Measurements from ENCODE around the gene WSB1.
"Not testable (repeated sequence)": the region's sequence is repeated elsewhere in the genome, so short reads cannot be mapped to it uniquely, and the experiment has no call there.

The WSB1 gene, protein sequence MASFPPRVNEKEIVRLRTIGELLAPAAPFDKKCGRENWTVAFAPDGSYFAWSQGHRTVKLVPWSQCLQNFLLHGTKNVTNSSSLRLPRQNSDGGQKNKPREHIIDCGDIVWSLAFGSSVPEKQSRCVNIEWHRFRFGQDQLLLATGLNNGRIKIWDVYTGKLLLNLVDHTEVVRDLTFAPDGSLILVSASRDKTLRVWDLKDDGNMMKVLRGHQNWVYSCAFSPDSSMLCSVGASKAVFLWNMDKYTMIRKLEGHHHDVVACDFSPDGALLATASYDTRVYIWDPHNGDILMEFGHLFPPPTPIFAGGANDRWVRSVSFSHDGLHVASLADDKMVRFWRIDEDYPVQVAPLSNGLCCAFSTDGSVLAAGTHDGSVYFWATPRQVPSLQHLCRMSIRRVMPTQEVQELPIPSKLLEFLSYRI

DNA sequence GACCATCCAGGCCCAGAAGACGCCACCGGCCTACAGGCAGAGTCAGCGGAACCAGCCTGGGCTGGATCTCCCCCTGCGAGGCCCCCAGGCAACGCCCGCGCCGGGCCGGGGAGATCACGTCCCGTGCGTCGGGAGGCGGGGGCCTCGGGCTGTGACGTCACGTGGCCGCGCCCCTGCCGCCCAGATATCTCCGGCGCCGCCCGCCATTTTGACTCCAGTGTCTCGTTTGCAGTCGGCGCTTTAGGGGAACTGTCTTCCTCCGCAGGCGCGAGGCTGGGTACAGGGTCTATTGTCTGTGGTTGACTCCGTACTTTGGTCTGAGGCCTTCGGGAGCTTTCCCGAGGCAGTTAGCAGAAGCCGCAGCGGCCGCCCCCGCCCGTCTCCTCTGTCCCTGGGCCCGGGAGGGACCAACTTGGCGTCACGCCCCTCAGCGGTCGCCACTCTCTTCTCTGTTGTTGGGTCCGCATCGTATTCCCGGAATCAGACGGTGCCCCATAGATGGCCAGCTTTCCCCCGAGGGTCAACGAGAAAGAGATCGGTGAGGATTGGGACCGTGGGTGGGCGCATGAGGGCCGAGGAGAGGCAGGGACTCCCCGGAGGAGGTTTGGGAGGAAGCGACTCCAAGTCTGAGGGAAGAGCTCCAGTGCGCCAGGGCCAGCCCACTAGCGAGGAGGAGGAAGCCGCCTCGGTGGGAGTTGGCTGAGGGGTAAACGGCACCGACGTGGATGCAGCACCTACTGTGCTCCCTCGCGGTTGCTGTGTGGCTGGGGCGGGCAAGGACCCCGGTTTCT, at the start of gene WSB1:
TSS of gene WSB1 (plus strand) at position 217 of the 791 bp plus-strand sequence. CDS start at position 499, 282 bp downstream.
- peak; percentile 84 for DNase-seq (ENCODE audit: low spot score)

DNA sequence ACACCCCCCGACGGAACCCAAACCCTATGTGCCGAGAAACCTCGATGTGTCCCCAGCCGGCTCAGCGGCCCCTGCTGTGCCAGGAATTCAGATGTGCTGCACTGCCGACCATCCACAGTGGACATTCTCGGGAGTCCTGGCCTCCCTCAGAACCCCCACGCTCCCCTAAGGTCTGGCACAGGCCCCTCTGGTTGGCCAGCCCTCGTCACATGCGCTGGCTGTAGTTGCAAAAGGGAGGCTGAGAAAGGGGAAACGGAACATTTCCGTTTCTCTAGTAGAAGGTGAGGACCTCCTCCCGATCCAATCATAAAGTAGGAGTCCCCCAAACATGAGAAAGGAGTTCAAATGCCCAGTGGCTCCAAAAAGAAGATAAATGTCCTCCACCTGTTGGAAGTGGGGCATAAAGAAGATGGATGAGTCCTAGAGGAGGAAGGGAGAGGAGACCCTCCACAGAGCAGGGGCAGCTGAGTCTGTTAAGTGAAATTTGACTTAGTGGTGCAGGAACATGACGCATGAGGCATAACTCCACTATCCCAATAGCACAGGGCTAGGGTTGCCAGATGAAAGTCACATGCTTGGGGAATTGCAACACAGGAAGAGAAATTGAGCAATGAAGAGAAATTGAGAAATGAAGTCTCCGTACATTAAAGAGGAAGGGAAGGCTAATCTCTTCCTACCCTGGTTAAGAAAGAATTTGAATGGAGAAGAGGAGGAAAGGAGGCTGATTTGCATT, 49.3 kb upstream of the WSB1 start:
- no peak for DNase-seq (ENCODE audit: low spot score)

DNA sequence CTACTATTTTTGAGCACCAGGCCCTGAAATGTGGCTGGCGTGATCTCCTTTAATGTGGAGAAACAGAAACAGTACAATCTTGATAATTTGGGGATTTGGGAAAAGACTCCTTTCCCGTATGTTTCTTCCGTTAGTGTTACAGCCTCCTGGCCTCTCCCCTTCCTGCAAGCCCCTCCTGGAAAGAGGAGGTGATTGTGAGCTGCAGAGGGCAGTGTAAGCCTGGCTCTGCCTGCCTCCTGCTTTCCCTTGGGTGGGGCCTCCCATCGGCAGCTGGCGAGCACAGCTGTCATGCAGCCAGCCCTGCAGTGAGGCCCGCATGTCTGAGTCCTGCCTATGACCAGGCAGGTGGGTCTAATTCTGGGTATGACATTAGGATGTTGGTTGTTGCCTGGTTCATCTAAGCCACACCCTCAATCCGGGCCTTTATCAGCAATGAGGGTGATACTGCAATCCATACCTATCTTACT, 48.7 kb upstream of the WSB1 start:
- peak; percentile 81 for DNase-seq (ENCODE audit: low spot score)

DNA sequence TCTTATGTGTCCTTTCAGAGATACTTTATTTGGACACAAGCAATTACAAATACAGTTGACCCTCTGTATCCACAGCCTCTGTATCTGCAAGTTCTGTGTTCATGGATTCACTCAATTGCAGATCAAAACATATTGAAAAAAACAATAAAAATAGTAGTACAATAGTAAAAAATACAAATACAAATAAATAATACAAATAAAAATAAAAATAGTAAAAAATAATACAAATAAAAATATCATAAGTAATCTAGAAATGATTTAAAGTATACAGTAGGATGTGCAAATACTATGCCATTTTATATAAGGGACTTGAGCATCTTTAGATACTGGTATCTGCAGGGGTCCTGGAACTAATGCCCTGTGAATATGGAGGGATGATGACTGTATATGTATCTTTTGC, 47.4 kb upstream of the WSB1 start:
- no peak for DNase-seq (ENCODE audit: low spot score)

DNA sequence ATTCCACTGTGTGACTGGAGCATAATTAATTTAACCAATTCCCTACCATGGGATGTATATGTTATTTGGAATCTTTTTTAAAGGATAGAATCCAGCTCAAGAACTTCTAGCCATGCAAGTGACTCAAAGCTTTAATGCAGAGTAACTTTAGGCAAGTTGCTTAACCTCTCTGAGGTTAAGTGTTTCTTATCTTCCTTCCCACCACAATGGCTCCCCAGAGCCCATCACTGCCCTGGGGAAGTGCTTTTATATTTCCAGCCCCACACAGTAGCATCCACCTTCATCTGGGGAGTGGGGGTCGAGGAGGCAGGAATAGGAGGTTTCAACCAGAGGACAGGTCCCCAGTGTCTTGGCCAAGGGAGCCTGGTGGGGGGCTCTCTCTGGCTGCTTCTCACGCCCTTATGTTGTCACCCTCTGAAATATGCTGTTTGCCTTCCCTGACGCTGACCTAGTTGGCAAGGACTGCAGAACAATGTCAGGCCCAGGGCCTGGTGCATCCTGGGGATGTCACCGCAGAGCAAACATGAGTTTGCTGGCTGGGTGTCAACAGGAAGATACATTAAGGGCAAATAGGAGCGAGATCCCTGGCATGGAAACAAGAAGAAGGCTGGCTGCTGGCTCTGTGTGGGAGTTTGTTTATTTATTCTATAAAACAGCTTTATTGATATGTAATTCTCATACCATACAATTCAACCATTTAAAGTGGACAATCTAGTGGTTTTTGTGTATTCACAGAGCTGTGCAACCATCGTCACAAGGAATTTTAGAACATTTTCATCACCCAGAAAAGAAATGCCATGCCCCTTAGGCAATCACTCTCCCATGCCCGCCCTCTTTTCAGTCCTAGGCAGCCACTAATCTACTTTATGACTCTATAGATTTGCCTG, 46.6 kb upstream of the WSB1 start:
- peak; percentile 93 for DNase-seq (ENCODE audit: low spot score)

DNA sequence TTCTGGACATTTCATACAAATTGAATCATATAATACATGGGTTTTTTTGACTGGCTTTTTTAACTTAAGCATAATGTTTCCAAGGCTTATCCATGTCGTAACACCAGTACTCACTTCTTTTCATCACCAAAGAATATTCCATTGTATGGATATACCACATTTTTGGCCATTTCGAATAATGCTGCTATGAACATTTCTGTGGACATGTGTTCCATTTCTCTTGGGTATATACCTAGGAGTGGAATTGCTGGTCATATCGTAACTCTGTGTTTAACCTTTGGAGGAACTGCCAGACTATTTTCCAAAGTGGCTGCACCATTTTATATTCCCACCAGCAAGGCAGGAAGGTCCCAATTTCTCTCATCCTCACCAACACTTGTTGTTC, 46.0 kb upstream of the WSB1 start:
- DNase-seq (ENCODE audit: low spot score) = no peak

DNA sequence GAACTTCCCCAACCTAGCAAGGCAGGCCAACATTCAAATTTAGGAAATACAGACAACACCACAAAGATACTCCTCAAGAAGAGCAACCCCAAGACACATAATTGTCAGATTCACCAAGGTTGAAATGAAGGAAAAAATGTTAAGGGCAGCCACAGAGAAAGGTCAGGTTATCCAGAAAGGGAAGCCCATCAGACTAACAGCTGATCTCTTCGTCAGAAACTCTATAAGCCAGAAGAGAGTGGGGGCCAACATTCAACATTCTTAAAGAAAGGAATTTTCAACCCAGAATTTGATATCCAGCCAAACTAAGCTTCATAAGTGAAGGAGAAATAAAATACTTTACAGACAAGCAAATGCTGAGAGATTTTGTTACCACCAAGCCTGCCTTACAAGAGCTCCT, 43.1 kb upstream of the WSB1 start:
- not testable (repeated sequence) for DNase-seq (ENCODE audit: low spot score)

DNA sequence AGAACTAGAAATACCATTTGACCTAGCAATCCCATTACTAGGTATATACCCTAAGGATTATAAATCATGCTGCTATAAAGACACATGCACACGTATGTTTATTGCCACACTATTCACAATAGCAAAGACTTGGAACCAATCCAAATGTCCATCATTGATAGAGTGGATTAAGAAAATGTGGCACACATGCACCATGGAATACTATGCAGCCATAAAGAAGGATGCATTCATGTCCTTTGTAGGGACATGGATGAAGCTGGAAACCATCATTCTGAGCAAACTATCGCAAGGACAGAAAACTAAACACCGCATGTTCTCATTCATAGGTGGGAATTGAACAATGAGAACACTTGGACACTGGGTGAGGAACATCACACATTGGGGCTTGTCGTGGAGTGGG, 39.1 kb upstream of the WSB1 start:
- DNase-seq (ENCODE audit: low spot score) = not testable (repeated sequence)

DNA sequence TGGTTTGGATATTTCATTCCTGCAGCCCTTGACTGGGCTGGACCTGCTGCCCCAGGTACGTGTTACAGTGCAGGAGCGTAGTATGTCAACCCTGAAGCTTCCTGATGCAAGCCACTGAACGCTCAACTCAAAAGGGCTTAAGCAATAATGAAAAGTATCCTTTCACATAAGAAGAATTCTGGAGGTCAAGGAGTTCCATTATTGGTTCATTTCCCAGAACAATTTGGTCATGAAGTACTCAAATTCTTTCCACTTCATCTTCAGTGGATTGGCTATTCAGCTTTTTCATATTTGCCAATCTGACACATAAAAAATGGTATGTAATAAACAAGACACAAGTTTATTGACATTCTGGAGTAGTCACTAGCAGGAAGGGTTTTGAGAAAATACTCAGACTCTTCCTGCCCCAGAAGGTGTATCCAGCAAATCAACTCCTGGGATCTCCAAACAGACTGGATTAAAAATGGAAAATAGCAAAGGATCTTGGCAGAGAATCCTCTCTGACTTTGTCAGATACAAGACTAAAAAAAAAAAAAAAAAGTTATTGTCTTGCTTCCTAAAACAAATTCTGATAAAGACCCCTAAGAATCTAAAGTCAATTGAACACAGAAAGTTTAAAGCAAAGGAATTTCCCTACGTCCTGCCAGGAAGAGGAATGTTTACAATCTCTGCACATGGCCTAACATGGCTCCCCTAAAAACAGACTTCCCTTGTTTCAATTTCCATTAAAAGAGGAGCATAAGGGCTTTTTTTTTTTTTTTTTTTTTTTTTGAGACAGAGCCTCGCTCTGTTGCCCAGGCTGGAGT, 37.5 kb upstream of the WSB1 start:
- peak; percentile 58 for DNase-seq (ENCODE audit: low spot score)

DNA sequence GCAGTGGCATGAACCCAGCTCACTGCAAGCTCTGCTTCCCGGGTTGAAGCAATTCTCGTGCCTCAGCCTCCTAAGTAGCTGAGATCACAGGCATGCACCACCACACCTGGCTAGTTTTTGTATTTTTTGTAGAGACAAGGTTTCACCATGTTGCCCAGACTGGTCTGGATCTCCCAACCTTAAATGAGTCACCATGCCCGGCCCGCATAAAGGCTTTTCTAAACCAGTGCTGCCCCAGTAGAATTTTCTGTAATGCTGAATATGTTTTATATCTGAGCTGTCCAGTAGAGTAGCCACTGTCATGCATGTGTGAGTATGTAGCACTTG, 36.9 kb upstream of the WSB1 start:
- no peak for DNase-seq (ENCODE audit: low spot score)

DNA sequence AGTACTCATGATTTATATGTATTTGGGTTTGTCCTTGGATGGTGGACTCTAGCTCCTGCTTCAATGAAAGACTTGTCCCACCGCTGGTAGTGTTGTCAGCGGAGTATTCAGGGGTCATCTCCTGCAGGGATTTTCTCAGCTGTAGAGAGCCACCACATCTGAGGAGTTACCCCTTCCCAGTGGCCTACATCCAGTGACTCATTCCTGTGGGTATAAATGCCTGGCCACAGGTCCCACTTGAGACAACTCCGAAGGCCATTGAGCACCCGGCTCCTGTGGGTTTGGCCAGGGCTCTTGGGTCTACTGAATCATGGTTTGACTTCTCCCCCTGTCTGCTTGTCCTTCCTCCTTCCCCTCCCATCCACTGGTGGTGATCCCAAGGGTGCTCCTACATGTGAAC, 34.6 kb upstream of the WSB1 start:
- DNase-seq (ENCODE audit: low spot score) = no peak

DNA sequence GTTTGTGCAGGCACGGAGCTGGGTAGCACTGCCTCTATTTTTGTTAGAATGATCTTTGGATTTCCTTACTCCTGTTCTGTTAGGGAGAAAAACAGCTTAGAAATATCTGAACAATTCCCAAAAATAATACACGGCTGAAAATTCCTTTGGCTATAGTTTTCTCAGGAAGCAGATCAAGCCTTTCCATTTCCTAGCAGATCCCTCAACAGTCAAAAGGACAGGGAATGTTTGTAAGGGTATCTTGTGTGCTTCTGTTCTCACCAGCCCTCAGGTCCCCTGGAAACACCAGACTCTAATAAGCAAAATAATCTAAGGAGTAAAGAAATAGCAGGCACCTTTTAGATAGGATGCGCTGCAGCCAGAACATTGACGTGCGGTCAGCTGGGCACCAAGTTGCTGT, 30.5 kb upstream of the WSB1 start:
- no peak for DNase-seq (ENCODE audit: low spot score)

DNA sequence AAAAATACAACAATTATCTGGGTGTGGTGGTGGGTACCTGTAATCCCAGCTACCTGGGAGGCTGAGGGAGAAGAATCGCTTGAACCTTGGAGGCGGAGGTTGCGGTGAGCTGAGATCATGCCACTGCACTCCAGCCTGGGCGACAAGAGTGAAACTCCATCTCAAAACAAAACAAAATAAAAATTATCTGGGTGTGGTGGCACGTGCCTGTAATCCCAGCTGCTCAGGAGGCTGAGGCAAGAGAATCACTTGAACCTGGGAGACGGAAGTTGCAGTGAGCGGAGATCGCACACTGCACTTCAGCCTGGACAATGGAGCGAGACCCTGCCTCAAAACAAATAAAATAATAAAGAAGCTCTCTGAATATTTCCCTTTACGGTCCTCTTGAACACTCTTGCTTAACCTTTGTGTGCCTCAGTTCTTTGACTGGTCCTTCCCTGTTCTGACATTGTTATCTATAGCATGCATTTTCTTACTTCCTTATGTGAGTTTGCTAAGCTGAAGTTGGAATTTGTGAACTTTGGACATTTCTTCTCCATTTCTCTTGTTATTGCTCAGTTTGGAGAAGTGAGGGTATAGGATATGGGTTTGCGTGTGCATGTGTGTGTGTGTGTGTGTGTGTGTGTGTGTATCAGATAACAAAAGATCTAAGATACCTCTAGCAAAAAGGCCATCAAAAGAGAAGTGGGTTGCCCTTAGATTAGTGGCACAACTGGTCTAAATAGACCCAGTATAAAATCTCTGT, 29.7 kb upstream of the WSB1 start:
- DNase-seq (ENCODE audit: low spot score) = no peak

DNA sequence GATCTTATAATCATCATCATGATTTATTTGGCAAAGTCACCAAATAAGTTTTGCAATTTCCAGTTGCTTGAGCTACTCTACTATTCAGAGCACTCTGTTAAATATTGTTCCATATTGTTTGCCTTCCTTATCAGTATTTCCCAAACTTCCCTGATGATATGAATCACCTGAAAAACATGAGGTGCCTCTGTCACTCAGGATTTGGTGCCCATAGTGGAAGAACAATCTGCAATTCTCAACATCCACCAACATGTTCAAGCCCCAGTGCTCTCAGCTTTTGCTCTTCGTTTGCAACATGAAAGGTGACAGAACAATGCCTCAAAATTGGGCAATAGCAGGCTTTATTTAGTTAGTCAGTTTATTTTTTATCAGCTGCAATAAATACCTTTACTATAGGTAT, 28.6 kb upstream of the WSB1 start:
- no peak for DNase-seq (ENCODE audit: low spot score)

DNA sequence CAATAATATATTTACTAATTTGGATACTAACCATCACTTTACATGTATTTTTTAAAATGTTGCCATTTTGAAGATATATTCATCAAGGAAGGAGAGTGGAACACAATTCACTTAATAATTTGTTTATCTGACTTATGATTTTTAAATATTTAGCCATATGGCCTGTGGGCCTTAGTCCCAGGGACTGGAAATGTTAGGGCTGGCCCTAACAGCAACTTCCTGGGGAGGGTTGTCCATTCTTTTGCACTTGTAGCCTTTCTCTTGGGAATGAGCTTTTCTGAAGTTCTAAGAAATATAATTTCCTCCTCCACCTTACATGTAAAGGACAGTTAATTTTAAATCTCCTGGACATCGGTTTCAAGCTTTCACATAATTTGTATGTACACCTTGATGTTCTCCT, 27.7 kb upstream of the WSB1 start:
- no peak for DNase-seq (ENCODE audit: low spot score)

DNA sequence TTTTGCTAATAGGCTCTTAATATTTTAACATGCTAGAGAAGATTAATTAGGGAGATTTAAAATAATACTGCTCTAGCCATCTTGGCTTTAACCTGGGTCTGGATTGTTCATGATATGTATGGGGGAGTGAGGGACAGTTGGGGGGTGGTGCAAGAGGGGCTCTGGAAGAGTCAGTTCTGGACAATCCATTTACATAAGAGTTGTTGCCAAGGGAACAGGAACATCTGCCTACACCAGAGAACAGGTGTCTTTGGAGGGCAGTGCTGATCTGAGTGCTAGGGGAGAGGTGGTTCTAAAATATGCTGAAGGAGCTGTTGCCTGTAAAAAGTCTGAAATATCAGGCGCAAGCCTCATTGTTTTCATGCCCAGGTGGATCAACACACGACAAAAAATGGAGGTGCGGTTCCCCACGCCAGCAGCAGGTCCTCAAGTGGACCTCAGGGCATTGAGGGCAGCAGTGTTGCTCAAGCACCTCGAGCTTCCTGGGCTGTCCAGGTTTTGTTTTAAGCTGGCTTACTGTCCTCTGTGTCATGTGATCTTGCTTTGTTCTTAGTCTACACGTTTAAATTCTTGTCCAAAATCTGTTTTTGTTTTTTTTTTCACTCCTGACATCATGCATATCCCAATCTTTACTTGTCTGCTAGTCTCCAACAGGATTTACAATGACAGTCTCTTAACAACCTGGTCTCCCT, 25.4 kb upstream of the WSB1 start:
- DNase-seq (ENCODE audit: low spot score) = no peak

DNA sequence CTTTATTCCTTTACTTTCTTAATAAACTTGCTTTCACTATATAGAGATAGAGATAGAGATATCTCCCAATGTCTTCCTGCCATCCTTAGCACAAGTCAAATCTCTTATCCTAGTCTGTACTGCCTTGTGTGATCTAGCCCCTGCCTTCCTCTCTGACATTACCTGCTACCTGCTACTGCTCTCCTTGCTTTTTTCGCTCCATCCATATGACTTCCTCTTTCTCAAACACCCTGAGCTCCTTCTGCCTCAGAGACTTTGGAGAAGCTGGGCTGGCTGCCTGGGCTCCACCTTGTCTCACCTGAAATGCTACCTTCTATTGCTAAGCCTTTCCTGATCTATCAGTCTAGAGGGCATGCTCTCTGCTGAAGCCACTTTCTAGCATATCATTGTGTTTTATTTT, 24.7 kb upstream of the WSB1 start:
- DNase-seq (ENCODE audit: low spot score) = no peak

DNA sequence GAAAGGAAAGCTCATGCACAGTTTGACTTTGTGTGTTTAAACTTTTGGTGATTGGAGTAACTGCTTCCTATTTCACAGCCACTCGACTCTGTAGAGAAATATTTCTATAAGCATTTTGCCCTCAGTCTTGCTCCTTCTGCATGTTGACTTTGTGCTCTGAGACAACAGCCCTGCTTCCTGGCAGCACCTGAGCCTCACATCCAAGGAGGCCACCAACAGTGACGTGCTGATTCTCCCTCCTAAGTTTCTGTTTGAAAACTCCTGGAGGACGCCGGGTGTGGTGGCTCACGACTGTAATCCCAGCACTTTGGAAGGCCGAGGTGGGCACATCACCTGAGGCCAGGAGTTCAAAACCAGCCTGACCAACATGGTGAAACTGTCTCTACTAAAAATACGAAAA, 23.9 kb upstream of the WSB1 start:
- DNase-seq (ENCODE audit: low spot score) = no peak

DNA sequence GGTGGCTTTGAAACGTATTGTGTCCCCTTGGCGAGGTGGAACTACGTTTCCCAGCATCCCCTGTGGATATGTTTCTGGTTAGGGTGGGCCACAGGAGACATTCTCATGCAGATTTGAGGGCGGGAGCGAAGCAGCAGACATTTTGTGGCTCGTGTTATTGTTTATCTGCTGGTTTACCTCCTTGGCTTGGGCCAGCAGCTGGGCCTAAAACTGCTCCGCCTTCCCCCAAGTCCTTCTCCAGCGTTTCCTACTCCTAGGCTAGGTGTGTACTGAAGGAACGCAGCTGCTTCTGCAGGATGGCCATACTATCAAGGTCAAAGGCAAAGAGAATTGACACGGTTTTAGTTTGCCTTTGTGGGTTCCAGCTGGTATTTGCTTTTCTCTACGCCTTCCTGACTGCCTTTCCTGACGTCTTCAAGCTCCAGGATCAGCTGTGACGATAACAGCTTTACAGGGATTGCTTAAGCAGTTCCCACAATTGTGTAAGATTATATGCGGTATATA, 17.2 kb upstream of the WSB1 start:
- no peak for DNase-seq (ENCODE audit: low spot score)
